ENCODE data around the gene TMEM151B. TPM values are rescaled to one million over a fixed set of nuclear protein-coding genes. Genes with fewer than 3 reads are reported as not detected.

Gene TMEM151B
- total and polyA plus RNA-seq, 9 of the 15 experiments (the other 6 are each of a cell fraction or from before 2014, with no cell fraction given): not detected

GRCh38 chr6:44338228-44339122, 68.2 kb downstream of the TMEM151B start (continued):
- TF ChIP-seq DDX20 (tag; IDR thresholded peaks at IDR 0.05; ENCODE audit: low read depth) (no peak), JUN (IDR thresholded peaks at IDR 0.05; ENCODE audit: borderline replicate concordance, low read depth, low read length) (peak; percentile 8; the same call in 1 of the 2 replicates), JUN (CRISPR knock-in tag; IDR thresholded peaks at IDR 0.05; ENCODE audit: borderline replicate concordance) (no peak), E2F3 (CRISPR knock-in tag; IDR thresholded peaks at IDR 0.05) (no peak), SMARCB1 (IDR thresholded peaks at IDR 0.05; ENCODE audit: insufficient read length, low read depth) (no peak), MYC (IDR thresholded peaks at IDR 0.05; ENCODE audit: low read depth, low read length) (peak; percentile 40; the same call in 1 of the 2 replicates), MYC (CRISPR knock-in tag; IDR thresholded peaks at IDR 0.05; ENCODE audit: borderline replicate concordance, low read depth) (no peak), ETV5 (CRISPR knock-in tag; IDR thresholded peaks at IDR 0.05; ENCODE audit: low read depth) (0 out of 2 replicates have a peak, but pooled peaks have one; percentile 44), SPI1 (IDR thresholded peaks at IDR 0.05; ENCODE audit: borderline replicate concordance, low read depth, low read length) (peak; percentile 25; the same call in 1 of the 2 replicates), HDAC3 (IDR thresholded peaks at IDR 0.05; ENCODE audit: borderline replicate concordance, partially characterized antibody) (no peak), GABPB1 (CRISPR knock-in tag; IDR thresholded peaks at IDR 0.05) (peak; percentile 41; the same call in 1 of the 2 replicates), CCAR2 (IDR thresholded peaks at IDR 0.05; ENCODE audit: low read depth, low read length) (no peak), EP300 (IDR thresholded peaks at IDR 0.05; ENCODE audit: low read length) (no peak), DMBX1 (CRISPR knock-in tag; IDR thresholded peaks at IDR 0.05; ENCODE audit: borderline replicate concordance) (no peak), ZNF830 (CRISPR knock-in tag; IDR thresholded peaks at IDR 0.05) (no peak), CTCF (IDR thresholded peaks at IDR 0.05 in 2 of 3, conservative IDR thresholded peaks at IDR 0.05 in 1 of 3; ENCODE audit: insufficient read depth in 2 of 3, low read depth in 1 of 3, low read length in 3 of 3) (peak; percentile 87 to 96 (median 88))
- TF ChIP-seq, protein P1, sequence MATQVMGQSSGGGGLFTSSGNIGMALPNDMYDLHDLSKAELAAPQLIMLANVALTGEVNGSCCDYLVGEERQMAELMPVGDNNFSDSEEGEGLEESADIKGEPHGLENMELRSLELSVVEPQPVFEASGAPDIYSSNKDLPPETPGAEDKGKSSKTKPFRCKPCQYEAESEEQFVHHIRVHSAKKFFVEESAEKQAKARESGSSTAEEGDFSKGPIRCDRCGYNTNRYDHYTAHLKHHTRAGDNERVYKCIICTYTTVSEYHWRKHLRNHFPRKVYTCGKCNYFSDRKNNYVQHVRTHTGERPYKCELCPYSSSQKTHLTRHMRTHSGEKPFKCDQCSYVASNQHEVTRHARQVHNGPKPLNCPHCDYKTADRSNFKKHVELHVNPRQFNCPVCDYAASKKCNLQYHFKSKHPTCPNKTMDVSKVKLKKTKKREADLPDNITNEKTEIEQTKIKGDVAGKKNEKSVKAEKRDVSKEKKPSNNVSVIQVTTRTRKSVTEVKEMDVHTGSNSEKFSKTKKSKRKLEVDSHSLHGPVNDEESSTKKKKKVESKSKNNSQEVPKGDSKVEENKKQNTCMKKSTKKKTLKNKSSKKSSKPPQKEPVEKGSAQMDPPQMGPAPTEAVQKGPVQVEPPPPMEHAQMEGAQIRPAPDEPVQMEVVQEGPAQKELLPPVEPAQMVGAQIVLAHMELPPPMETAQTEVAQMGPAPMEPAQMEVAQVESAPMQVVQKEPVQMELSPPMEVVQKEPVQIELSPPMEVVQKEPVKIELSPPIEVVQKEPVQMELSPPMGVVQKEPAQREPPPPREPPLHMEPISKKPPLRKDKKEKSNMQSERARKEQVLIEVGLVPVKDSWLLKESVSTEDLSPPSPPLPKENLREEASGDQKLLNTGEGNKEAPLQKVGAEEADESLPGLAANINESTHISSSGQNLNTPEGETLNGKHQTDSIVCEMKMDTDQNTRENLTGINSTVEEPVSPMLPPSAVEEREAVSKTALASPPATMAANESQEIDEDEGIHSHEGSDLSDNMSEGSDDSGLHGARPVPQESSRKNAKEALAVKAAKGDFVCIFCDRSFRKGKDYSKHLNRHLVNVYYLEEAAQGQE (IDR thresholded peaks at IDR 0.05; ENCODE audit: borderline replicate concordance): peak; percentile 89
- TF ChIP-seq, protein P1 (CRISPR knock-in tag; IDR thresholded peaks at IDR 0.05; ENCODE audit: low read depth): no peak

Data from K562 (cell line).